HG03439 (cell line): ENCODE results near the gene CPED1.
"Not testable (repeated sequence)": the region's sequence is repeated elsewhere in the genome, so short reads cannot be mapped to it uniquely, and the experiment has no call there.

Experiments
- ATAC-seq: cut with Tn5 transposase; IDR thresholded peaks from one replicate; pipeline ENCODE4 v1.9.1; 2021; ENCODE audit warnings: mild to moderate bottlenecking, moderate library complexity; ENCODE audit not compliant: unreplicated experiment

The CPED1 gene

GRCh38 chr7:121172484-121172883 lies 184.0 kb downstream of the CPED1 start:
- no peak for ATAC-seq

GRCh38 chr7:121175826-121176225 lies 187.3 kb downstream of the CPED1 start:
- ATAC-seq = no peak

- no peak for ATAC-seq
Observed at GRCh38 chr7:121178452-121178851, 189.9 kb downstream of the CPED1 start.

- peak; percentile 48 for ATAC-seq
Observed at GRCh38 chr7:121178869-121179497, 190.5 kb downstream of the CPED1 start.

- ATAC-seq = peak; percentile 77
Observed at GRCh38 chr7:121180436-121181063, 192.0 kb downstream of the CPED1 start.

GRCh38 chr7:121181357-121181756 lies 192.8 kb downstream of the CPED1 start:
- ATAC-seq = no peak

- no peak for ATAC-seq
Observed at GRCh38 chr7:121182281-121182680, 193.8 kb downstream of the CPED1 start.

- ATAC-seq = no peak
Observed at GRCh38 chr7:121182902-121183301, 194.4 kb downstream of the CPED1 start.

GRCh38 chr7:121183883-121184282 lies 195.4 kb downstream of the CPED1 start:
- ATAC-seq = not testable (repeated sequence)

GRCh38 chr7:121186746-121187145 lies 198.2 kb downstream of the CPED1 start:
- peak; percentile 42 for ATAC-seq

- ATAC-seq = peak; percentile 86
Observed at GRCh38 chr7:121187222-121187621, 198.7 kb downstream of the CPED1 start.

GRCh38 chr7:121187676-121188075 lies 199.2 kb downstream of the CPED1 start:
- no peak for ATAC-seq

- ATAC-seq = no peak
Observed at GRCh38 chr7:121192834-121193233, 204.3 kb downstream of the CPED1 start.

- no peak for ATAC-seq
Observed at GRCh38 chr7:121195010-121195409, 206.5 kb downstream of the CPED1 start.

- no peak for ATAC-seq
Observed at GRCh38 chr7:121195874-121196273, 207.4 kb downstream of the CPED1 start.

- ATAC-seq = no peak
Observed at GRCh38 chr7:121196286-121196685, 207.8 kb downstream of the CPED1 start.

GRCh38 chr7:121197455-121197854 lies 208.9 kb downstream of the CPED1 start:
- no peak for ATAC-seq

GRCh38 chr7:121198502-121198901 lies 210.0 kb downstream of the CPED1 start:
- ATAC-seq = no peak

GRCh38 chr7:121202125-121202524 lies 213.6 kb downstream of the CPED1 start:
- no peak for ATAC-seq

GRCh38 chr7:121202834-121203233 lies 214.3 kb downstream of the CPED1 start:
- no peak for ATAC-seq

- ATAC-seq = no peak
Observed at GRCh38 chr7:121204537-121204936, 216.0 kb downstream of the CPED1 start.

GRCh38 chr7:121205777-121206176 lies 217.3 kb downstream of the CPED1 start:
- no peak for ATAC-seq

- ATAC-seq = no peak
Observed at GRCh38 chr7:121211253-121211652, 222.7 kb downstream of the CPED1 start.
